Measurements from ENCODE around the gene STK35.

STK35 gene

GRCh38 chr20:2109425-2110210, 8.0 kb downstream of the STK35 start:
- no peak for TF ChIP-seq CTCF (IDR thresholded peaks at IDR 0.05; ENCODE audit: control extremely low read depth, extremely low read depth, low read depth, missing control alignments)
- CTCF ChIA-PET: interaction anchor here (1.1 to 3.2 kb wide), 4 partner anchors 16 to 342 kb away, joined by 3 to 13 read pairs (median 4); no protein-coding TSS in a partner anchor
- DNase-seq (ENCODE audit: extremely low spot score): no peak
- POLR2A ChIA-PET: no interaction called here

- POLR2A ChIA-PET: no interaction called here
- CTCF ChIA-PET: interaction anchor here (0.7 to 1.5 kb wide), 2 partner anchors 10 to 20 kb away, joined by 5 read pairs; no protein-coding TSS in a partner anchor
- TF ChIP-seq CTCF (IDR thresholded peaks at IDR 0.05; ENCODE audit: control extremely low read depth, extremely low read depth, low read depth, missing control alignments): no peak
- DNase-seq (ENCODE audit: extremely low spot score): no peak
These were observed 11.3 kb downstream of the STK35 start for GRCh38 chr20:2112910-2113309.

GRCh38 chr20:2114127-2114959, 12.7 kb downstream of the STK35 start:
- no peak for DNase-seq (ENCODE audit: extremely low spot score)
- POLR2A ChIA-PET: no interaction called here
- CTCF ChIA-PET: no interaction called here
- no peak for TF ChIP-seq CTCF (IDR thresholded peaks at IDR 0.05; ENCODE audit: control extremely low read depth, extremely low read depth, low read depth, missing control alignments)

- no peak for DNase-seq (ENCODE audit: extremely low spot score)
- CTCF ChIA-PET: interaction anchor here (0.7 to 0.9 kb wide), 2 partner anchors 12 to 351 kb away, joined by 3 read pairs; no protein-coding TSS in a partner anchor
- no peak for TF ChIP-seq CTCF (IDR thresholded peaks at IDR 0.05; ENCODE audit: control extremely low read depth, extremely low read depth, low read depth, missing control alignments)
- POLR2A ChIA-PET: interaction anchor here (0.9 kb wide), 1 partner anchor 12 kb away, joined by 3 read pairs; no protein-coding TSS in a partner anchor
These were observed 13.5 kb downstream of the STK35 start for GRCh38 chr20:2114990-2115681.

- no peak for DNase-seq (ENCODE audit: extremely low spot score)
- no peak for TF ChIP-seq CTCF (IDR thresholded peaks at IDR 0.05; ENCODE audit: control extremely low read depth, extremely low read depth, low read depth, missing control alignments)
- ChIA-PET CTCF (no interaction called here), POLR2A (no interaction called here)
These were observed 14.7 kb downstream of the STK35 start for GRCh38 chr20:2116170-2116940.

Data from GM10248 (cell line).